HT-29 (cell line): Measurements from ENCODE around the gene DISC1. TPM values are rescaled to one million over a fixed set of nuclear protein-coding genes. Genes with fewer than 3 reads are reported as not detected.
"Not testable (repeated sequence)": the region's sequence is repeated elsewhere in the genome, so short reads cannot be mapped to it uniquely, and the experiment has no call there.

Source experiments
- DNase-seq: peaks from one replicate; pipeline ENCODE4 v3.0.0-alpha.2; 2015; ENCODE audit warnings: low spot score
- total RNA-seq: library from RNA; depleted of rRNA; stranded (reverse); fragments of >200 nt; shearing (Covaris generic); gene quantifications from 2 replicates; pipeline ENCODE4 v1.2.3, GENCODE V29; 2014

Gene DISC1
- total RNA-seq, 1 experiment from 2014 or later, result 0.33 TPM

GRCh38 chr1:231727171-231727570 is 100.6 kb downstream of the DISC1 start:
- DNase-seq, result no peak

GRCh38 chr1:231728987-231729386 is 102.4 kb downstream of the DISC1 start:
- DNase-seq, result not testable (repeated sequence)

- no peak for DNase-seq
These were observed 103.0 kb downstream of the DISC1 start for GRCh38 chr1:231729544-231729943.

- DNase-seq, result no peak
These were observed 104.7 kb downstream of the DISC1 start for GRCh38 chr1:231731268-231731667.

GRCh38 chr1:231733063-231733462 is 106.5 kb downstream of the DISC1 start:
- no peak for DNase-seq

- DNase-seq, result no peak
These were observed 107.1 kb downstream of the DISC1 start for GRCh38 chr1:231733672-231734071.

- no peak for DNase-seq
These were observed 107.8 kb downstream of the DISC1 start for GRCh38 chr1:231734417-231734816.

GRCh38 chr1:231735411-231735810 is 108.8 kb downstream of the DISC1 start:
- no peak for DNase-seq

GRCh38 chr1:231735941-231736340 is 109.4 kb downstream of the DISC1 start:
- no peak for DNase-seq

- DNase-seq, result no peak
These were observed 109.9 kb downstream of the DISC1 start for GRCh38 chr1:231736464-231736863.

- no peak for DNase-seq
These were observed 112.0 kb downstream of the DISC1 start for GRCh38 chr1:231738554-231738953.

GRCh38 chr1:231743966-231744365 is 117.4 kb downstream of the DISC1 start:
- DNase-seq, result no peak

GRCh38 chr1:231748760-231749415 is 122.3 kb downstream of the DISC1 start:
- no peak for DNase-seq

GRCh38 chr1:231750296-231750695 is 123.7 kb downstream of the DISC1 start:
- DNase-seq, result no peak

GRCh38 chr1:231750818-231751362 is 124.3 kb downstream of the DISC1 start:
- no peak for DNase-seq

- no peak for DNase-seq
These were observed 124.8 kb downstream of the DISC1 start for GRCh38 chr1:231751415-231751814.

GRCh38 chr1:231753313-231753712 is 126.7 kb downstream of the DISC1 start:
- DNase-seq, result no peak

- no peak for DNase-seq
These were observed 130.5 kb downstream of the DISC1 start for GRCh38 chr1:231757101-231757404.

- DNase-seq, result no peak
These were observed 131.2 kb downstream of the DISC1 start for GRCh38 chr1:231757759-231758158.

GRCh38 chr1:231761252-231761651 is 134.7 kb downstream of the DISC1 start:
- no peak for DNase-seq

GRCh38 chr1:231761747-231762541 is 135.4 kb downstream of the DISC1 start:
- no peak for DNase-seq

- DNase-seq, result no peak
These were observed 136.9 kb downstream of the DISC1 start for GRCh38 chr1:231763456-231763855.

GRCh38 chr1:231765825-231766224 is 139.2 kb downstream of the DISC1 start:
- not testable (repeated sequence) for DNase-seq
